HepG2 (cell line): ENCODE results near the gene CCL22. TPM values are rescaled to one million over a fixed set of nuclear protein-coding genes. Genes with fewer than 3 reads are reported as not detected.

Source experiments
- AHR ChIP-seq: IDR thresholded peaks from 2 replicates; pipeline ENCODE4 v1.6.1; 2018; ENCODE audit warnings: missing genetic modification reagents, missing compliant biosample characterization
- CAMTA2 ChIP-seq: sonication (generic); formaldehyde crosslinking; IDR thresholded peaks from 2 replicates; pipeline ENCODE4 v1.4.0; 2020; ENCODE audit warnings: mild to moderate bottlenecking, missing genetic modification reagents, borderline replicate concordance
- E2F5 ChIP-seq: sonication (generic); formaldehyde crosslinking; conservative IDR thresholded peaks from 2 replicates; pipeline ENCODE4 v1.4.0; 2020; ENCODE audit warnings: missing genetic modification reagents
- FOXP1 ChIP-seq, 2 experiments: fragments of 450-650 bp in 1 of 2; IDR thresholded peaks; 2 replicates each; pipeline ENCODE4 v1.6.1; 2017 to 2018; ENCODE audit warnings: antibody characterized with exemption in 1 of 2
- GABPA ChIP-seq, 2 experiments: IDR thresholded peaks; 2 replicates each; pipeline ENCODE4 v1.6.1; 2011 to 2016; ENCODE audit warnings: low read depth in 2 of 2, low read length in 1 of 2, missing biosample characterization in 1 of 2, missing genetic modification characterization in 1 of 2
- KLF9 ChIP-seq: IDR thresholded peaks from 2 replicates; pipeline ENCODE4 v1.6.1; 2016; ENCODE audit warnings: low read depth
- NAIF1 ChIP-seq: sonication (generic); formaldehyde crosslinking; IDR thresholded peaks from 2 replicates; pipeline ENCODE4 v1.5.0; 2020; ENCODE audit warnings: mild to moderate bottlenecking, missing genetic modification reagents, borderline replicate concordance
- NPAS2 ChIP-seq: sonication (generic); formaldehyde crosslinking; IDR thresholded peaks from 2 replicates; pipeline ENCODE4 v1.8.0; 2022; ENCODE audit warnings: mild to moderate bottlenecking, missing genetic modification reagents, borderline replicate concordance
- PATZ1 ChIP-seq: sonication (generic); formaldehyde crosslinking; IDR thresholded peaks from 2 replicates; pipeline ENCODE4 v1.4.0; 2020; ENCODE audit warnings: missing genetic modification reagents
- PCBP1 ChIP-seq: fragments of 200-400 bp; formaldehyde crosslinking; IDR thresholded peaks from 2 replicates; pipeline ENCODE4 v1.6.1; 2017; ENCODE audit warnings: mild to moderate bottlenecking, low read depth, low read length, borderline replicate concordance
- PITX1 ChIP-seq: sonication (generic); formaldehyde crosslinking; IDR thresholded peaks from 2 replicates; pipeline ENCODE4 v1.5.1; 2020; ENCODE audit warnings: mild to moderate bottlenecking, missing genetic modification reagents
- RAD51 ChIP-seq: fragments of 450-650 bp; IDR thresholded peaks from 2 replicates; pipeline ENCODE4 v1.6.1; 2016; ENCODE audit warnings: borderline replicate concordance
- RARG ChIP-seq: sonication (generic); formaldehyde crosslinking; IDR thresholded peaks from 2 replicates; pipeline ENCODE4 v1.4.0; 2020; ENCODE audit warnings: low read depth, mild to moderate bottlenecking, missing genetic modification reagents
- SIX4 ChIP-seq: sonication (generic); formaldehyde crosslinking; IDR thresholded peaks from 2 replicates; pipeline ENCODE4 v1.4.0; 2020; ENCODE audit warnings: missing genetic modification reagents
- SMARCC2 ChIP-seq: fragments of 450-650 bp; IDR thresholded peaks from 2 replicates; pipeline ENCODE4 v1.6.1; 2017; ENCODE audit warnings: antibody characterized with exemption, mild to moderate bottlenecking
- TBX3 ChIP-seq: fragments of 450-650 bp; IDR thresholded peaks from 2 replicates; pipeline ENCODE4 v1.6.1; 2017; ENCODE audit warnings: antibody characterized with exemption, mild to moderate bottlenecking, inconsistent platforms, borderline replicate concordance
- ZBTB43 ChIP-seq: sonication (generic); formaldehyde crosslinking; conservative IDR thresholded peaks from 2 replicates; pipeline ENCODE4 v1.4.0; 2020; ENCODE audit warnings: missing genetic modification reagents
- ZFY ChIP-seq: sonication (generic); formaldehyde crosslinking; IDR thresholded peaks from 2 replicates; pipeline ENCODE4 v1.4.0; 2020; ENCODE audit warnings: missing genetic modification reagents
- ZNF124 ChIP-seq: sonication (generic); formaldehyde crosslinking; IDR thresholded peaks from 2 replicates; pipeline ENCODE4 v1.4.0; 2020; ENCODE audit warnings: missing genetic modification reagents
- ZNF296 ChIP-seq: sonication (generic); formaldehyde crosslinking; conservative IDR thresholded peaks from 2 replicates; pipeline ENCODE4 v1.5.0; 2020; ENCODE audit warnings: mild to moderate bottlenecking, missing genetic modification reagents
- ZNF614 ChIP-seq: IDR thresholded peaks from 2 replicates; pipeline ENCODE4 v1.6.1; 2018; ENCODE audit warnings: missing biosample characterization, missing genetic modification reagents, inconsistent platforms, borderline replicate concordance
- ZNF784 ChIP-seq: sonication (generic); formaldehyde crosslinking; IDR thresholded peaks from 2 replicates; pipeline ENCODE4 v1.5.1; 2020; ENCODE audit warnings: missing genetic modification reagents, mild to moderate bottlenecking, borderline replicate concordance
- ZNF788 ChIP-seq: sonication (generic); formaldehyde crosslinking; IDR thresholded peaks from 2 replicates; pipeline ENCODE4 v1.5.0; 2020; ENCODE audit warnings: mild to moderate bottlenecking, missing genetic modification reagents, borderline replicate concordance
- ZSCAN12 ChIP-seq: sonication (generic); formaldehyde crosslinking; IDR thresholded peaks from 2 replicates; pipeline ENCODE4 v1.9.0; 2021; ENCODE audit warnings: mild to moderate bottlenecking, missing genetic modification reagents
- polyA plus RNA-seq, 8 experiments: library from polyadenylated mRNA; depleted of rRNA in 3 of 8; stranded (reverse) in 7 of 8; unstranded in 1 of 8; fragments of >200 nt; fragmentation: Illumina TruSeq in 4 of 8; extraction: Trizol in 4 of 8; gene quantifications; 2 replicates each; pipeline versions ENCODE4 v1.2.1 to v1.2.3, GENCODE V29; 2011 to 2016; ENCODE audit warnings: low read depth in 4 of 8, missing spikeins in 1 of 8, mixed read lengths in 1 of 8; ENCODE audit not compliant: insufficient read depth in 1 of 8
- total RNA-seq, 5 experiments: library from RNA; depleted of rRNA; stranded (reverse); fragments of >200 nt; fragmentation: Illumina TruSeq; extraction: Trizol; gene quantifications; 2 replicates each; pipeline ENCODE4 v1.2.3, GENCODE V29; 2016; ENCODE audit warnings: low read depth in 1 of 5

Gene CCL22
- total and polyA plus RNA-seq, 2 of the 13 experiments (the other 11 are each of a cell fraction or from before 2014, with no cell fraction given), result not detected

- no peak for TF ChIP-seq NAIF1 (CRISPR knock-in tag)
- TF ChIP-seq ZBTB43 (CRISPR knock-in tag), result no peak; the same call in 1 of the 2 replicates
- TF ChIP-seq ZNF788 (CRISPR knock-in tag), result 0 out of 2 replicates have a peak, but pooled peaks have one; percentile 90
- no peak; the same call in 1 of the 2 replicates for TF ChIP-seq CAMTA2 (CRISPR knock-in tag)
- TF ChIP-seq ZSCAN12, result no peak; the same call in 1 of the 2 replicates
- TF ChIP-seq PITX1 (CRISPR knock-in tag), result no peak
- TF ChIP-seq KLF9, result no peak; the same call in 1 of the 2 replicates
- TF ChIP-seq NPAS2 (CRISPR knock-in tag), result no peak
- peak; percentile 91; the same call in 1 of the 2 replicates for TF ChIP-seq ZNF614
- no peak for TF ChIP-seq SMARCC2
- TF ChIP-seq E2F5 (CRISPR knock-in tag), result no peak
- peak; percentile 84; the same call in 1 of the 2 replicates for TF ChIP-seq SIX4 (CRISPR knock-in tag)
- TF ChIP-seq ZNF784 (CRISPR knock-in tag), result no peak; the same call in 1 of the 2 replicates
- no peak for TF ChIP-seq ZNF296 (CRISPR knock-in tag)
- peak; percentile 89; the same call in 1 of the 2 replicates for TF ChIP-seq AHR (CRISPR knock-in tag)
- TF ChIP-seq ZFY (CRISPR knock-in tag), result no peak
- TF ChIP-seq ZNF124 (CRISPR knock-in tag), result no peak
- TF ChIP-seq PATZ1, result peak; percentile 100; the same call in 1 of the 2 replicates
- no peak for TF ChIP-seq RARG (CRISPR knock-in tag)
- no peak for TF ChIP-seq TBX3
- TF ChIP-seq RAD51, result no peak
- no peak for TF ChIP-seq GABPA (IDR thresholded peaks at IDR 0.05; ENCODE audit: low read depth, low read length)
- TF ChIP-seq GABPA (CRISPR knock-in tag; IDR thresholded peaks at IDR 0.05; ENCODE audit: low read depth), result peak; percentile 11; the same call in 1 of the 2 replicates
- no peak for TF ChIP-seq PCBP1
- TF ChIP-seq FOXP1 (IDR thresholded peaks at IDR 0.05), result no peak
- TF ChIP-seq FOXP1 (CRISPR knock-in tag; IDR thresholded peaks at IDR 0.05), result no peak; the same call in 1 of the 2 replicates
These were observed 14.7 kb downstream of the CCL22 start (continued) for GRCh38 chr16:57373117-57373947.
